HepG2 (cell line): Measurements from ENCODE around the gene ZNF419. TPM values are rescaled to one million over a fixed set of nuclear protein-coding genes. Genes with fewer than 3 reads are reported as not detected.

ENCODE experiments used
- ATAC-seq: fragments of 200-7000 bp; cut with Tn5 transposase; 3 replicates; pipeline ENCODE4 v1.9.1; 2020; ENCODE audit warnings: mild to moderate bottlenecking, moderate library complexity
- BruUV-seq: library from RNA; stranded (reverse); fragments of 400-500 nt; replicated peaks from 2 replicates; lab custom pipeline; 2021; lab: Mats Ljungman, UMichigan
- CTCF ChIA-PET: fragments of 300-600 bp; formaldehyde crosslinking; extraction: SDS; loops from one replicate; lab custom pipeline; 2021; ENCODE audit warnings: low total read pairs, inconsistent platforms, low intra/inter-chr PET ratio; lab: Yijun Ruan, JAX
- POLR2A ChIA-PET: fragments of 350-600 bp; sonication (Branson Sonifier 250); formaldehyde crosslinking; loops from one replicate; lab custom pipeline; 2020; ENCODE audit warnings: antibody characterized with exemption, inconsistent platforms; lab: Yijun Ruan, JAX
- DNase-seq: peaks from one replicate; pipeline ENCODE4 v3.0.0-alpha.2; 2015; ENCODE audit warnings: low spot score
- FAIRE-seq: peaks from 3 replicates; lab custom pipeline; 2011; peaks lifted over from hg19 to GRCh38; lab: Jason Lieb, UNC
- H2AFZ ChIP-seq: one replicate; pipeline ENCODE4 v1.6.1; 2011; ENCODE audit warnings: low read length, inconsistent platforms
- H3K27ac ChIP-seq: fragments of 300-600 bp; 3 replicates; pipeline ENCODE4 v1.8.0; 2011; ENCODE audit warnings: mixed run types, mild to moderate bottlenecking, mixed read lengths, low read length, inconsistent platforms; ENCODE audit not compliant: insufficient read depth; ENCODE audit errors: extremely low read length
- H3K27me3 ChIP-seq, 2 experiments: fragments of 200-600 bp in 1 of 2; 2 replicates in 1 of 2; 3 replicates in 1 of 2; pipeline versions ENCODE4 v1.6.0 to v1.8.0; 2011; ENCODE audit warnings: low read length in 2 of 2, mild to moderate bottlenecking in 2 of 2, moderate library complexity in 2 of 2, inconsistent platforms in 1 of 2; ENCODE audit not compliant: insufficient read depth in 2 of 2, control insufficient read depth in 1 of 2
- H3K36me3 ChIP-seq, 2 experiments: fragments of 200-600 bp in 1 of 2; replicated peaks in 1 of 2; 2 replicates in 1 of 2; 3 replicates in 1 of 2; pipeline versions ENCODE4 v1.5.1 to v1.8.0; 2011; ENCODE audit warnings: low read length in 2 of 2, inconsistent platforms in 1 of 2; ENCODE audit not compliant: insufficient read depth in 2 of 2, control insufficient read depth in 1 of 2
- H3K4me1 ChIP-seq: 2 replicates; pipeline ENCODE4 v1.5.1; 2012; ENCODE audit warnings: low read length, inconsistent platforms; ENCODE audit not compliant: insufficient read depth
- H3K4me2 ChIP-seq: 2 replicates; pipeline ENCODE4 v1.6.0; 2011; ENCODE audit warnings: low read depth, low read length, inconsistent platforms
- H3K4me3 ChIP-seq, 3 experiments: fragments of 200-600 bp in 1 of 3; sonication (generic), shearing (Covaris generic) in 1 of 3; replicated peaks in 1 of 3; 2 replicates each; pipeline ENCODE4 v1.5.1; 2011 to 2016; ENCODE audit warnings: low read length in 3 of 3, inconsistent platforms in 2 of 3, low read depth in 2 of 3, mild to moderate bottlenecking in 2 of 3, control low read depth in 1 of 3, mixed read lengths in 1 of 3; ENCODE audit not compliant: insufficient read depth in 1 of 3
- H3K79me2 ChIP-seq: one replicate; pipeline ENCODE4 v1.6.1; 2011; ENCODE audit warnings: low read length, inconsistent platforms; ENCODE audit not compliant: insufficient read depth
- H3K9ac ChIP-seq: 2 replicates; pipeline ENCODE4 v1.6.0; 2011; ENCODE audit warnings: mild to moderate bottlenecking, low read depth, low read length, inconsistent platforms; ENCODE audit not compliant: insufficient read depth
- H3K9me3 ChIP-seq: 2 replicates; pipeline ENCODE4 v1.5.1; 2012; ENCODE audit warnings: mild to moderate bottlenecking, low read length
- H4K20me1 ChIP-seq: 2 replicates; pipeline ENCODE4 v1.6.0; 2011; ENCODE audit warnings: inconsistent platforms, mild to moderate bottlenecking, low read length, moderate library complexity; ENCODE audit not compliant: insufficient read depth
- ATM ChIP-seq: fragments of 450-650 bp; IDR thresholded peaks from 2 replicates; pipeline ENCODE4 v1.7.1; 2017; ENCODE audit warnings: mild to moderate bottlenecking, borderline replicate concordance
- BATF2 ChIP-seq: sonication (generic); formaldehyde crosslinking; IDR thresholded peaks from 2 replicates; pipeline ENCODE4 v1.8.0; 2022; ENCODE audit warnings: mild to moderate bottlenecking, missing genetic modification reagents, moderate library complexity
- JUND ChIP-seq: sonication (generic); formaldehyde crosslinking; IDR thresholded peaks from 2 replicates; pipeline ENCODE4 v1.8.0; 2022; ENCODE audit warnings: mild to moderate bottlenecking, missing genetic modification reagents
- KAT8 ChIP-seq: IDR thresholded peaks from 2 replicates; pipeline ENCODE4 v1.6.1; 2016; ENCODE audit warnings: missing genetic modification reagents, missing compliant biosample characterization
- KDM1A ChIP-seq: IDR thresholded peaks from 2 replicates; pipeline ENCODE4 v1.6.1; 2016; ENCODE audit warnings: missing compliant biosample characterization
- RELA ChIP-seq: sonication (generic); formaldehyde crosslinking; IDR thresholded peaks from 2 replicates; pipeline ENCODE4 v1.4.0; 2020; ENCODE audit warnings: missing genetic modification reagents
- SCMH1 ChIP-seq: sonication (generic); formaldehyde crosslinking; IDR thresholded peaks from 2 replicates; pipeline ENCODE4 v1.9.0; 2021; ENCODE audit warnings: missing genetic modification reagents, mild to moderate bottlenecking, borderline replicate concordance
- SNAPC5 ChIP-seq: sonication (generic); formaldehyde crosslinking; IDR thresholded peaks from 2 replicates; pipeline ENCODE4 v1.8.1; 2023; ENCODE audit warnings: mild to moderate bottlenecking, missing genetic modification reagents, borderline replicate concordance
- SP4 ChIP-seq: sonication (generic); formaldehyde crosslinking; IDR thresholded peaks from 2 replicates; pipeline ENCODE4 v1.8.1; 2023; ENCODE audit warnings: mild to moderate bottlenecking, missing genetic modification reagents
- ZBTB7B ChIP-seq: sonication (generic); formaldehyde crosslinking; IDR thresholded peaks from 2 replicates; pipeline ENCODE4 v1.4.0; 2020; ENCODE audit warnings: missing genetic modification reagents
- ZMAT3 ChIP-seq: sonication (generic); formaldehyde crosslinking; conservative IDR thresholded peaks from 2 replicates; pipeline ENCODE4 v1.7.0; 2021; ENCODE audit warnings: missing genetic modification reagents
- ZNF256 ChIP-seq: sonication (generic); formaldehyde crosslinking; conservative IDR thresholded peaks from 2 replicates; pipeline ENCODE4 v1.4.0; 2020; ENCODE audit warnings: missing genetic modification reagents
- ZNF337 ChIP-seq: sonication (generic); formaldehyde crosslinking; IDR thresholded peaks from 2 replicates; pipeline ENCODE4 v1.5.1; 2020; ENCODE audit warnings: missing genetic modification reagents, low read depth, mild to moderate bottlenecking, borderline replicate concordance
- ZNF446 ChIP-seq: sonication (generic); formaldehyde crosslinking; IDR thresholded peaks from 2 replicates; pipeline ENCODE4 v1.5.0; 2020; ENCODE audit warnings: mild to moderate bottlenecking, missing genetic modification reagents
- ZNF451 ChIP-seq: sonication (generic); formaldehyde crosslinking; IDR thresholded peaks from 2 replicates; pipeline ENCODE4 v1.5.0; 2020; ENCODE audit warnings: mild to moderate bottlenecking, missing genetic modification reagents
- ZNF543 ChIP-seq: sonication (generic); formaldehyde crosslinking; IDR thresholded peaks from 2 replicates; pipeline ENCODE4 v1.4.0; 2020; ENCODE audit warnings: mild to moderate bottlenecking, missing genetic modification reagents
- ZNF616 ChIP-seq: sonication (generic); formaldehyde crosslinking; IDR thresholded peaks from 2 replicates; pipeline ENCODE4 v1.5.0; 2020; ENCODE audit warnings: low read depth, mild to moderate bottlenecking, missing genetic modification reagents
- ZNF777 ChIP-seq: sonication (generic); formaldehyde crosslinking; IDR thresholded peaks from 2 replicates; pipeline ENCODE4 v1.4.0; 2020; ENCODE audit warnings: missing genetic modification reagents
- WGBS: methylation state at CpG from one replicate; pipeline ENCODE4 v1.1.6; 2017; ENCODE audit warnings: low lambda C conversion rate; 5-methylcytosine and 5-hydroxymethylcytosine counted together
- in situ Hi-C: cut with HindIII; loops from 2 replicates; pipeline ENCODE4 v1.10.0; 2017; ENCODE audit warnings: low pct_unique_long_range_greater_than_20kb; ENCODE audit not compliant: extremely low pct_ligation_motif_present
- intact Hi-C: fragments of 100-400 bp; cut with micrococcal nuclease; formaldehyde crosslinking; loops from one replicate; pipeline ENCODE4 v1.10.0; 2022; ENCODE audit not compliant: unreplicated experiment
- polyA plus RNA-seq, 8 experiments: library from polyadenylated mRNA; depleted of rRNA in 3 of 8; stranded (reverse) in 7 of 8; unstranded in 1 of 8; fragments of >200 nt; fragmentation: Illumina TruSeq in 4 of 8; extraction: Trizol in 4 of 8; gene quantifications; 2 replicates each; pipeline versions ENCODE4 v1.2.1 to v1.2.3, GENCODE V29; 2011 to 2016; ENCODE audit warnings: low read depth in 4 of 8, missing spikeins in 1 of 8, mixed read lengths in 1 of 8; ENCODE audit not compliant: insufficient read depth in 1 of 8
- total RNA-seq, 5 experiments: library from RNA; depleted of rRNA; stranded (reverse); fragments of >200 nt; fragmentation: Illumina TruSeq; extraction: Trizol; gene quantifications; 2 replicates each; pipeline ENCODE4 v1.2.3, GENCODE V29; 2016; ENCODE audit warnings: low read depth in 1 of 5
- TF ChIP-seq, protein P1 (sequence below): sonication (generic); formaldehyde crosslinking; IDR thresholded peaks from 2 replicates; pipeline ENCODE4 v1.4.0; 2020; ENCODE audit warnings: missing genetic modification reagents, borderline replicate concordance

ZNF419 gene
- total and polyA plus RNA-seq, 2 of the 13 experiments (the other 11 are each of a cell fraction or from before 2014, with no cell fraction given), result 8.5 to 8.8 TPM

DNA sequence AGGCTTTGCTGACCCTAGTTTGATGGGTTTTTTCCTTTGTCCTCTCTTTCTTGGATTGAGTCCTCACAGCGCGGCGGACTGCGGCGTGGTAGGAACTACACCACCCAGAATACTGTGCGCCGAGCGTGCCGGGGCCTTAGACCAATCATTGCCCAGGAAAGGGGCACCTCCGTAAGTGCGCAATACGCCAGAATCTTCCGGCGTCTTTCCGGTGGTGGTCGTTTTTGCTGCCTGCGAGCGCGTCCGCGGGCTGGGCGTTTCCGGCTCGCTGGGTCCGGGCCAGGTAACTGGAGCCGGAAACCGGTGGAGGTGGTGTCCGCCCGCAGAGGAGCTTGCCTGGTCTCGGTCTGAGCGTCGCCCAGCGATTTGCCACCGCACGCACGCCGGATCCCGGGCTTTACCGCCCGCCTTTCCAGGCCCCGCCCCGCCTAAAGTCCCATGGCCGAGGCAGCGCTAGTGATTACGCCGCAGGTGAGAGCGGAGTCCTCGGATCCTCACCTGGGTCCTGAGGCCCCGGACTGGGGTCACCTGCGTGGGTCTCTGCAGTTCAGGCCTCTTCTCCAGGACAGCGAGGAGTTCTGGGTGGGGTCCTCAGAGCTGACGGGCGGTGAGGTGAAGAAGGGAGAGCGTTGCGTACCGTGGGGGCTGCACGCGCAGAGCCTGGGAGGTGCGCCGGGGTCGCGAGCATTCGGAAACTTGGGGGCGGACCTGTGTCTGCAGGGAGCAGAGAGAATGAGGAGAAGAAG lies 39.8 kb downstream of the ZNF419 start, which contains the start of gene ZNF549 (continued):
- TF ChIP-seq, protein P1, sequence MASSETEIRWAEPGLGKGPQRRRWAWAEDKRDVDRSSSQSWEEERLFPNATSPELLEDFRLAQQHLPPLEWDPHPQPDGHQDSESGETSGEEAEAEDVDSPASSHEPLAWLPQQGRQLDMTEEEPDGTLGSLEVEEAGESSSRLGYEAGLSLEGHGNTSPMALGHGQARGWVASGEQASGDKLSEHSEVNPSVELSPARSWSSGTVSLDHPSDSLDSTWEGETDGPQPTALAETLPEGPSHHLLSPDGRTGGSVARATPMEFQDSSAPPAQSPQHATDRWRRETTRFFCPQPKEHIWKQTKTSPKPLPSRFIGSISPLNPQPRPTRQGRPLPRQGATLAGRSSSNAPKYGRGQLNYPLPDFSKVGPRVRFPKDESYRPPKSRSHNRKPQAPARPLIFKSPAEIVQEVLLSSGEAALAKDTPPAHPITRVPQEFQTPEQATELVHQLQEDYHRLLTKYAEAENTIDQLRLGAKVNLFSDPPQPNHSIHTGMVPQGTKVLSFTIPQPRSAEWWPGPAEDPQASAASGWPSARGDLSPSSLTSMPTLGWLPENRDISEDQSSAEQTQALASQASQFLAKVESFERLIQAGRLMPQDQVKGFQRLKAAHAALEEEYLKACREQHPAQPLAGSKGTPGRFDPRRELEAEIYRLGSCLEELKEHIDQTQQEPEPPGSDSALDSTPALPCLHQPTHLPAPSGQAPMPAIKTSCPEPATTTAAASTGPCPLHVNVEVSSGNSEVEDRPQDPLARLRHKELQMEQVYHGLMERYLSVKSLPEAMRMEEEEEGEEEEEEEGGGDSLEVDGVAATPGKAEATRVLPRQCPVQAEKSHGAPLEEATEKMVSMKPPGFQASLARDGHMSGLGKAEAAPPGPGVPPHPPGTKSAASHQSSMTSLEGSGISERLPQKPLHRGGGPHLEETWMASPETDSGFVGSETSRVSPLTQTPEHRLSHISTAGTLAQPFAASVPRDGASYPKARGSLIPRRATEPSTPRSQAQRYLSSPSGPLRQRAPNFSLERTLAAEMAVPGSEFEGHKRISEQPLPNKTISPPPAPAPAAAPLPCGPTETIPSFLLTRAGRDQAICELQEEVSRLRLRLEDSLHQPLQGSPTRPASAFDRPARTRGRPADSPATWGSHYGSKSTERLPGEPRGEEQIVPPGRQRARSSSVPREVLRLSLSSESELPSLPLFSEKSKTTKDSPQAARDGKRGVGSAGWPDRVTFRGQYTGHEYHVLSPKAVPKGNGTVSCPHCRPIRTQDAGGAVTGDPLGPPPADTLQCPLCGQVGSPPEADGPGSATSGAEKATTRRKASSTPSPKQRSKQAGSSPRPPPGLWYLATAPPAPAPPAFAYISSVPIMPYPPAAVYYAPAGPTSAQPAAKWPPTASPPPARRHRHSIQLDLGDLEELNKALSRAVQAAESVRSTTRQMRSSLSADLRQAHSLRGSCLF (CRISPR knock-in tag), result no peak
- peak; percentile 48; the same call in 1 of the 2 replicates for TF ChIP-seq BATF2 (CRISPR knock-in tag)

- Histone ChIP-seq H4K20me1 (no peaks in the 10 kb centered on the region), H3K79me2 (no peaks in the 10 kb centered on the region), H3K27me3 (no peaks in the 10 kb centered on the region), H2AFZ (no peak overlapping the region), H3K4me1 (peaks cover 8% of the 10 kb centered on the region; the same call in 1 of the 2 replicates), H3K4me3 (no peak overlapping the region), H3K4me2 (no peak overlapping the region), H3K36me3 (peaks cover 21 to 61% of the 10 kb centered on the region in 2 experiments), H3K9ac (no peak overlapping the region), H3K9me3 (peaks cover 29% of the 10 kb centered on the region), H3K27ac (no peak overlapping the region)
- no TSS peak for BruUV-seq
- WGBS, result 100% methylated on average over 7 of the region's 7 CpGs
- DNase-seq, result no peak
- CTCF ChIA-PET, result no interaction called here
- FAIRE-seq, result no peak
- POLR2A ChIA-PET, result no interaction called here
- no peak for ATAC-seq
- in situ Hi-C loops, result no loop called here
- intact Hi-C loops, result no loop called here
- TF ChIP-seq ZNF616 (CRISPR knock-in tag), result no peak
- no peak for TF ChIP-seq ZMAT3
- TF ChIP-seq ZBTB7B (CRISPR knock-in tag), result no peak
- TF ChIP-seq SCMH1 (CRISPR knock-in tag), result no peak
- TF ChIP-seq KAT8, result no peak
- TF ChIP-seq ZNF337, result no peak
- no peak for TF ChIP-seq KDM1A
- TF ChIP-seq JUND (CRISPR knock-in tag), result no peak
- TF ChIP-seq ATM, result no peak
- TF ChIP-seq SNAPC5 (CRISPR knock-in tag), result no peak
- TF ChIP-seq ZNF543 (CRISPR knock-in tag), result no peak
- TF ChIP-seq RELA (CRISPR knock-in tag), result no peak
- no peak for TF ChIP-seq SP4
- TF ChIP-seq ZNF777 (CRISPR knock-in tag), result no peak
- no peak for TF ChIP-seq ZNF451 (CRISPR knock-in tag)
- TF ChIP-seq ZNF256 (CRISPR knock-in tag), result no peak
- no peak for TF ChIP-seq ZNF446 (CRISPR knock-in tag)
Measured at GRCh38 chr19:57537953-57538547, 50.5 kb downstream of the ZNF419 start.
